Placental pericyte (primary cell): ENCODE measurements around the gene NEUROD4. TPM values are rescaled to one million over a fixed set of nuclear protein-coding genes. Genes with fewer than 3 reads are reported as not detected.

ENCODE experiments used
- total RNA-seq: library from RNA; depleted of rRNA; stranded (reverse); fragments of >200 nt; gene quantifications from 2 replicates; pipeline ENCODE4 v1.2.3, GENCODE V29; 2012

NEUROD4 gene, protein sequence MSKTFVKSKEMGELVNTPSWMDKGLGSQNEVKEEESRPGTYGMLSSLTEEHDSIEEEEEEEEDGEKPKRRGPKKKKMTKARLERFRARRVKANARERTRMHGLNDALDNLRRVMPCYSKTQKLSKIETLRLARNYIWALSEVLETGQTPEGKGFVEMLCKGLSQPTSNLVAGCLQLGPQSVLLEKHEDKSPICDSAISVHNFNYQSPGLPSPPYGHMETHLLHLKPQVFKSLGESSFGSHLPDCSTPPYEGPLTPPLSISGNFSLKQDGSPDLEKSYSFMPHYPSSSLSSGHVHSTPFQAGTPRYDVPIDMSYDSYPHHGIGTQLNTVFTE
- total RNA-seq = not detected in 2 replicates

DNA sequence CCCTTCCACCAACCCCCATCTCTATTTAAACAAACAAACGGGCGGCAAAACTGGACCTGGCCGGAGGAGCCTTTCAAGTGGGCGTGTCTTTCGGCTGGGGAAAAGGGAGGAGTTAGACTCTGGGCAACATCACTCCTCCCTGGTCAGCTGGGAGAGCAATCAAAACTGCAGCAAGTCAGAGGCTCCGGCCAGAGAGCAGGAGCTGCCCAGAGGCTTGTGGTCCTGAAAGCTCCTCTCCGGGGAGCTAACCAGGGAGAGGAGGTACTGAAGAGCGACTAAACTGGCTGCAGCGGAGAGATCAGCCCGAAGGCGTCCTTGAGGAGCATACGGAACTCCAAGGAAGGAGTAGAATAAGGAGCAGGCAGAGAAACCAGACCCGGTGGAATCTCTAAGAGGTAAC lies at the start of gene NEUROD4:
NEUROD4 (plus strand) TSS at position 191 of the 400 bp plus-strand sequence. CDS start 6,466 bp downstream, outside the sequence.

DNA sequence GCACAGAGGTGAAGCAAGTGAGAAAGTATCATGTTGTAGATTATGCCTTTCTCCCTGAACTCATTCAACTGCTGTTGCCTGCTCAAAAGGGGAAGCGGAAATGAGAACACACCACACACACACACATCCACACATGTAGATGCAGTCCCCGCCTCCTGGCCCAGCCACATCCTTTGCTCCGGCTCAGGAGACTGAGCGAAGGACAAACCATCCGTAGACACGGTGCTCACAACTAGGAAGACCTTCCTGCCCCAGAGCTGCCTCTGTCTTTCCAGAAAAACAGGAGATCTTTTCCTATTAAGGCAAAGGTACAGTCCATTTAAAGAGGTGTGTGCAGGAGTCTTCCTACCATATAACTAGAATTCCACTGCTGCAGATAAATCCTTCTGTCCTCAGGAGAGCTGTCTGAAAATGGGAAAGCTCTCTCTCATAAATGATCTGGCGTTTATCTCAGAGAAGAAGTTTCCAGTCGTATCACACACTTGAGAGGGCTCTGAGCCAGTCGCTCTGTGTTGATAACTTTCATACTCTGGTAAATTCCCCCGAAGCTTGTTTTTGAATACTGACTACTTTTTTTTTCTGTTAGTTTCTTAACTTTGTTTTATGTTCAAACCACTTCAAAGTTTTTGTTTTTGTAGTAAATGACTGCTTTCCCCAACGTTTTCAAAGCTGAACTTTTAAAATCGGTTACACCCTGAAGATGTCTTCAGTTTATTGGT lies 35.0 kb upstream of the NEUROD4 start, which contains the start of gene TESPA1:
TESPA1 (minus strand) TSS at position 105 of the 719 bp plus-strand sequence. CDS start 10,200 bp downstream, outside the sequence.

Other genes starting within 250 kb of the NEUROD4 start
- not detected in 2 replicates for gene MUCL1, start 165.5 kb upstream of the NEUROD4 start, total RNA-seq
- gene TESPA1, start 35.2 kb upstream of the NEUROD4 start, total RNA-seq = not detected in 2 replicates
- gene OR9K2, start 106.4 kb downstream of the NEUROD4 start, total RNA-seq = not detected in 2 replicates
- gene OR10A7, start 201.1 kb downstream of the NEUROD4 start, total RNA-seq = not detected in 2 replicates
- gene OR6C74, start 224.6 kb downstream of the NEUROD4 start, total RNA-seq = not detected in 2 replicates